Left ventricle myocardium inferior (tissue), 1 donor: ENCODE results near the gene SPINK8. TPM values are rescaled to one million over a fixed set of nuclear protein-coding genes. Genes with fewer than 3 reads are reported as not detected.

Experiments used
- DNase-seq: peaks from one replicate; pipeline ENCODE4 v3.0.0-alpha.2; 2020
- H3K27ac ChIP-seq: fragments of 200-600 bp; replicated peaks from 2 replicates; pipeline ENCODE4 v1.8.0; 2021
- H3K27me3 ChIP-seq: fragments of 200-600 bp; 2 replicates; pipeline ENCODE4 v1.8.0; 2021; ENCODE audit warnings: low read depth
- H3K36me3 ChIP-seq: fragments of 200-600 bp; 2 replicates; pipeline ENCODE4 v1.8.0; 2021
- H3K4me1 ChIP-seq: fragments of 200-600 bp; 2 replicates; pipeline ENCODE4 v1.8.0; 2021
- H3K4me3 ChIP-seq: fragments of 200-600 bp; 2 replicates; pipeline ENCODE4 v1.8.0; 2021; ENCODE audit warnings: mild to moderate bottlenecking, moderate library complexity
- H3K9me3 ChIP-seq: fragments of 200-600 bp; replicated peaks from 2 replicates; pipeline ENCODE4 v1.8.0; 2021
- CTCF ChIP-seq: fragments of 200-600 bp; IDR thresholded peaks from 2 replicates; pipeline ENCODE4 v1.8.0; 2021; ENCODE audit warnings: antibody characterized with exemption, mild to moderate bottlenecking, borderline replicate concordance
- intact Hi-C: fragments of 100-400 bp; cut with micrococcal nuclease; formaldehyde crosslinking; loops from one replicate; pipeline ENCODE4 v1.11.0; 2022
- total RNA-seq: library from RNA; stranded (reverse); fragmentation: NEBNext Ultra II Directional; extraction: Animal tissue kit (Norgen Biotek cat#: 25700); gene quantifications from one replicate; pipeline ENCODE4 v1.2.1, GENCODE V29; 2021
- donor health status: DM: no; HTN: yes; CAD: no; lungs with severe emphysema.

Gene SPINK8
- total RNA-seq, 1 donor from 2014 or later: not detected

GRCh38 chr3:48285132-48285531, 48.3 kb downstream of the SPINK8 start:
- Histone ChIP-seq H3K4me3 (no peak overlapping the region), H3K4me1 (no peaks in the 10 kb centered on the region), H3K27me3 (no peaks in the 10 kb centered on the region), H3K36me3 (peaks cover 15% of the 10 kb centered on the region), H3K27ac (no peak overlapping the region), H3K9me3 (peaks cover 6% of the 10 kb centered on the region)
- TF ChIP-seq CTCF: no peak
- no peak for DNase-seq
- intact Hi-C loops: no loop called here

GRCh38 chr3:48280881-48281280, 52.6 kb downstream of the SPINK8 start:
- Histone ChIP-seq H3K4me3 (no peak overlapping the region), H3K9me3 (no peaks in the 10 kb centered on the region), H3K27me3 (no peaks in the 10 kb centered on the region), H3K27ac (no peak overlapping the region), H3K4me1 (no peaks in the 10 kb centered on the region), H3K36me3 (no peaks in the 10 kb centered on the region)
- no peak for TF ChIP-seq CTCF
- DNase-seq: no peak
- intact Hi-C loops: no loop called here

GRCh38 chr3:48278884-48279559, 54.4 kb downstream of the SPINK8 start:
- H3K36me3 ChIP-seq: no peaks in the 10 kb centered on the region
- no peaks in the 10 kb centered on the region for H3K27me3 ChIP-seq
- H3K9me3 ChIP-seq: no peaks in the 10 kb centered on the region
- no peak for DNase-seq
- H3K4me3 ChIP-seq: no peak overlapping the region
- no peak for TF ChIP-seq CTCF
- H3K27ac ChIP-seq: no peak overlapping the region
- no peaks in the 10 kb centered on the region for H3K4me1 ChIP-seq
- intact Hi-C loops: loop anchor here (10.0 kb wide), 1 partner anchor 156 kb away; the partner anchor contains the start of gene PLXNB1

GRCh38 chr3:48276911-48277641, 56.4 kb downstream of the SPINK8 start:
- H3K4me1 ChIP-seq: no peaks in the 10 kb centered on the region
- no peaks in the 10 kb centered on the region for H3K36me3 ChIP-seq
- no peaks in the 10 kb centered on the region for H3K27me3 ChIP-seq
- H3K27ac ChIP-seq: no peak overlapping the region
- no peak overlapping the region for H3K4me3 ChIP-seq
- no peak for TF ChIP-seq CTCF
- intact Hi-C loops: loop anchor here (10.0 kb wide), 1 partner anchor 158 kb away; the partner anchor contains the start of gene PLXNB1
- DNase-seq: no peak
- H3K9me3 ChIP-seq: no peaks in the 10 kb centered on the region

- intact Hi-C loops: loop anchor here (10.0 kb wide), 1 partner anchor 159 kb away; the partner anchor contains the start of gene PLXNB1
- no peak overlapping the region for H3K4me3 ChIP-seq
- no peak overlapping the region for H3K27ac ChIP-seq
- no peaks in the 10 kb centered on the region for H3K27me3 ChIP-seq
- no peaks in the 10 kb centered on the region for H3K9me3 ChIP-seq
- TF ChIP-seq CTCF: no peak
- DNase-seq: no peak
- H3K4me1 ChIP-seq: no peaks in the 10 kb centered on the region
- H3K36me3 ChIP-seq: peaks cover 6% of the 10 kb centered on the region
Observed at GRCh38 chr3:48275287-48276027, 58.0 kb downstream of the SPINK8 start.
